IPS DF 6.9 (cell line): ENCODE measurements around the gene PLXNA2.

Experiments used
- DNase-seq: peaks from one replicate; pipeline ENCODE4 v3.0.0-alpha.2; 2013; ENCODE audit warnings: low read depth, low spot score
- H3K27ac ChIP-seq: one replicate; pipeline ENCODE4 v1.5.1; 2013; ENCODE audit warnings: low read length, control low read depth
- H3K27me3 ChIP-seq: 2 replicates; pipeline ENCODE4 v1.6.1; 2013; ENCODE audit warnings: mild to moderate bottlenecking, low read length; ENCODE audit not compliant: control insufficient read depth, insufficient read depth
- H3K36me3 ChIP-seq: 2 replicates; pipeline ENCODE4 v1.6.1; 2013; ENCODE audit warnings: low read length; ENCODE audit not compliant: control insufficient read depth, insufficient read depth
- H3K4me1 ChIP-seq: 2 replicates; pipeline ENCODE4 v1.6.1; 2013; ENCODE audit warnings: low read length; ENCODE audit not compliant: control insufficient read depth, insufficient read depth
- H3K4me3 ChIP-seq: 2 replicates; pipeline ENCODE4 v1.5.1; 2013; ENCODE audit warnings: mild to moderate bottlenecking, low read length
- H3K9me3 ChIP-seq: 2 replicates; pipeline ENCODE4 v1.6.1; 2013; ENCODE audit warnings: low read length, inconsistent platforms; ENCODE audit not compliant: control insufficient read depth, insufficient read depth
- WGBS: extraction: QIAGEN DNeasy Blood & Tissue Kit; methylation state at CpG from one replicate; pipeline ENCODE4 v1.1.7; 2013; ENCODE audit warnings: mixed read lengths, missing lambda C conversion rate; ENCODE audit not compliant: insufficient read length, insufficient coverage; 5-methylcytosine and 5-hydroxymethylcytosine counted together

The PLXNA2 gene

GRCh38 chr1:208053661-208054060 lies 190.5 kb downstream of the PLXNA2 start:
- H3K4me3 ChIP-seq = no peak overlapping the region
- WGBS = no CpG with 5 or more reads among the region's 7 CpGs
- no peaks in the 10 kb centered on the region for H3K36me3 ChIP-seq
- no peaks in the 10 kb centered on the region for H3K9me3 ChIP-seq
- DNase-seq = no peak
- no peaks in the 10 kb centered on the region for H3K4me1 ChIP-seq
- no peak overlapping the region for H3K27ac ChIP-seq
- no peaks in the 10 kb centered on the region for H3K27me3 ChIP-seq

- no CpG with 5 or more reads among the region's 3 CpGs for WGBS
- no peak for DNase-seq
- Histone ChIP-seq H3K4me1 (no peaks in the 10 kb centered on the region), H3K4me3 (no peak overlapping the region), H3K36me3 (no peaks in the 10 kb centered on the region), H3K9me3 (no peaks in the 10 kb centered on the region), H3K27ac (no peak overlapping the region), H3K27me3 (no peaks in the 10 kb centered on the region)
These were observed 191.2 kb downstream of the PLXNA2 start for GRCh38 chr1:208052926-208053407.

GRCh38 chr1:208052135-208052534 lies 192.0 kb downstream of the PLXNA2 start:
- no peak for DNase-seq
- WGBS = no CpG with 5 or more reads among the region's 8 CpGs
- Histone ChIP-seq H3K27me3 (no peaks in the 10 kb centered on the region), H3K4me1 (no peaks in the 10 kb centered on the region), H3K4me3 (no peak overlapping the region), H3K9me3 (no peaks in the 10 kb centered on the region), H3K36me3 (no peaks in the 10 kb centered on the region), H3K27ac (no peak overlapping the region)

GRCh38 chr1:208051651-208052050 lies 192.5 kb downstream of the PLXNA2 start:
- H3K9me3 ChIP-seq = no peaks in the 10 kb centered on the region
- no peaks in the 10 kb centered on the region for H3K27me3 ChIP-seq
- no peak overlapping the region for H3K27ac ChIP-seq
- DNase-seq = no peak
- no peaks in the 10 kb centered on the region for H3K4me1 ChIP-seq
- WGBS = no CpG with 5 or more reads among the region's 3 CpGs
- no peaks in the 10 kb centered on the region for H3K36me3 ChIP-seq
- no peak overlapping the region for H3K4me3 ChIP-seq

GRCh38 chr1:208048904-208049303 lies 195.3 kb downstream of the PLXNA2 start:
- no CpG with 5 or more reads among the region's 4 CpGs for WGBS
- no peak overlapping the region for H3K27ac ChIP-seq
- H3K9me3 ChIP-seq = no peaks in the 10 kb centered on the region
- H3K4me1 ChIP-seq = no peaks in the 10 kb centered on the region
- H3K36me3 ChIP-seq = no peaks in the 10 kb centered on the region
- no peak for DNase-seq
- H3K27me3 ChIP-seq = no peaks in the 10 kb centered on the region
- no peak overlapping the region for H3K4me3 ChIP-seq

GRCh38 chr1:208047975-208048374 lies 196.2 kb downstream of the PLXNA2 start:
- Histone ChIP-seq H3K9me3 (no peaks in the 10 kb centered on the region), H3K36me3 (no peaks in the 10 kb centered on the region), H3K27ac (no peak overlapping the region), H3K27me3 (no peaks in the 10 kb centered on the region), H3K4me3 (no peak overlapping the region), H3K4me1 (no peaks in the 10 kb centered on the region)
- no CpG with 5 or more reads among the region's 6 CpGs for WGBS
- no peak for DNase-seq

- WGBS = no CpG with 5 or more reads among the region's 6 CpGs
- no peak overlapping the region for H3K4me3 ChIP-seq
- H3K4me1 ChIP-seq = no peaks in the 10 kb centered on the region
- no peaks in the 10 kb centered on the region for H3K27me3 ChIP-seq
- H3K36me3 ChIP-seq = no peaks in the 10 kb centered on the region
- H3K27ac ChIP-seq = no peak overlapping the region
- H3K9me3 ChIP-seq = no peaks in the 10 kb centered on the region
- no peak for DNase-seq
These were observed 196.7 kb downstream of the PLXNA2 start for GRCh38 chr1:208047476-208047934.

- Histone ChIP-seq H3K36me3 (no peaks in the 10 kb centered on the region), H3K4me3 (no peak overlapping the region), H3K27me3 (no peaks in the 10 kb centered on the region), H3K9me3 (no peaks in the 10 kb centered on the region), H3K27ac (no peak overlapping the region), H3K4me1 (no peaks in the 10 kb centered on the region)
- DNase-seq = no peak
- WGBS = no CpG with 5 or more reads among the region's 16 CpGs
These were observed 198.5 kb downstream of the PLXNA2 start for GRCh38 chr1:208045463-208046260.

- Histone ChIP-seq H3K36me3 (no peaks in the 10 kb centered on the region), H3K4me1 (no peaks in the 10 kb centered on the region), H3K4me3 (no peak overlapping the region), H3K9me3 (no peaks in the 10 kb centered on the region), H3K27me3 (no peaks in the 10 kb centered on the region), H3K27ac (no peak overlapping the region)
- no CpG with 5 or more reads among the region's 27 CpGs for WGBS
- DNase-seq = no peak
These were observed 199.4 kb downstream of the PLXNA2 start for GRCh38 chr1:208044589-208045462.

GRCh38 chr1:208043691-208044181 lies 200.4 kb downstream of the PLXNA2 start:
- no CpG with 5 or more reads among the region's 10 CpGs for WGBS
- H3K27me3 ChIP-seq = no peaks in the 10 kb centered on the region
- no peak overlapping the region for H3K4me3 ChIP-seq
- no peaks in the 10 kb centered on the region for H3K4me1 ChIP-seq
- H3K36me3 ChIP-seq = no peaks in the 10 kb centered on the region
- no peak overlapping the region for H3K27ac ChIP-seq
- H3K9me3 ChIP-seq = no peaks in the 10 kb centered on the region
- DNase-seq = no peak
